GM18951 (cell line): ENCODE results near the gene CHTOP.

Source experiments
- POLR2A ChIP-seq: IDR thresholded peaks from 4 replicates; pipeline ENCODE4 v1.6.1; 2011; ENCODE audit warnings: mild to moderate bottlenecking; ENCODE audit not compliant: insufficient read length, insufficient read depth; ENCODE audit errors: extremely low read depth
- in situ Hi-C: fragments of 300-500 bp; cut with MboI; formaldehyde crosslinking; loops from one replicate; pipeline ENCODE4 v1.12.0; 2022; ENCODE audit warnings: low sequenced_read_pairs, mixed read lengths, inconsistent platforms; ENCODE audit not compliant: unreplicated experiment

The CHTOP gene

GRCh38 chr1:153684892-153685291 is 51.0 kb downstream of the CHTOP start:
- no peak for TF ChIP-seq POLR2A
- in situ Hi-C loops = no loop called here

- in situ Hi-C loops = no loop called here
- TF ChIP-seq POLR2A = no peak
Measured at GRCh38 chr1:153685544-153686340, 51.9 kb downstream of the CHTOP start.

- in situ Hi-C loops = no loop called here
- TF ChIP-seq POLR2A = no peak
Measured at GRCh38 chr1:153687346-153688125, 53.7 kb downstream of the CHTOP start.

- TF ChIP-seq POLR2A = no peak
- in situ Hi-C loops = no loop called here
Measured at GRCh38 chr1:153688276-153688675, 54.4 kb downstream of the CHTOP start.

- TF ChIP-seq POLR2A = no peak
- in situ Hi-C loops = no loop called here
Measured at GRCh38 chr1:153688736-153689328, 55.0 kb downstream of the CHTOP start.

- no peak for TF ChIP-seq POLR2A
- in situ Hi-C loops = no loop called here
Measured at GRCh38 chr1:153693466-153693865, 59.6 kb downstream of the CHTOP start.
